ENCODE measurements around the gene CMTM3. TPM values are rescaled to one million over a fixed set of nuclear protein-coding genes. Genes with fewer than 3 reads are reported as not detected.
"Not testable (repeated sequence)": the region's sequence is repeated elsewhere in the genome, so short reads cannot be mapped to it uniquely, and the experiment has no call there.

Gene CMTM3
- polyA plus RNA-seq, 3 donors = 5.4 to 59.5 (median 31.5) TPM

GRCh38 chr16:66650707-66651473 is 46.4 kb downstream of the CMTM3 start:
- no peak overlapping the region for H3K27ac ChIP-seq (ENCODE audit: low read depth, low read length)
- WGBS, 3 donors = 25 to 30% (median 26%) methylated on average over 18 of the region's 18 CpGs

GRCh38 chr16:66651474-66651765 is 46.9 kb downstream of the CMTM3 start:
- WGBS, 3 donors = 58 to 60% (median 60%) methylated on average over 2 of the region's 2 CpGs
- no peak overlapping the region for H3K27ac ChIP-seq (ENCODE audit: low read depth, low read length)

- H3K27ac ChIP-seq (ENCODE audit: low read depth, low read length) = no peak overlapping the region
- 78 to 91% (median 79%) methylated on average over 6 of the region's 6 CpGs for WGBS, 3 donors
These were observed 47.5 kb downstream of the CMTM3 start for GRCh38 chr16:66651965-66652364.

DNA sequence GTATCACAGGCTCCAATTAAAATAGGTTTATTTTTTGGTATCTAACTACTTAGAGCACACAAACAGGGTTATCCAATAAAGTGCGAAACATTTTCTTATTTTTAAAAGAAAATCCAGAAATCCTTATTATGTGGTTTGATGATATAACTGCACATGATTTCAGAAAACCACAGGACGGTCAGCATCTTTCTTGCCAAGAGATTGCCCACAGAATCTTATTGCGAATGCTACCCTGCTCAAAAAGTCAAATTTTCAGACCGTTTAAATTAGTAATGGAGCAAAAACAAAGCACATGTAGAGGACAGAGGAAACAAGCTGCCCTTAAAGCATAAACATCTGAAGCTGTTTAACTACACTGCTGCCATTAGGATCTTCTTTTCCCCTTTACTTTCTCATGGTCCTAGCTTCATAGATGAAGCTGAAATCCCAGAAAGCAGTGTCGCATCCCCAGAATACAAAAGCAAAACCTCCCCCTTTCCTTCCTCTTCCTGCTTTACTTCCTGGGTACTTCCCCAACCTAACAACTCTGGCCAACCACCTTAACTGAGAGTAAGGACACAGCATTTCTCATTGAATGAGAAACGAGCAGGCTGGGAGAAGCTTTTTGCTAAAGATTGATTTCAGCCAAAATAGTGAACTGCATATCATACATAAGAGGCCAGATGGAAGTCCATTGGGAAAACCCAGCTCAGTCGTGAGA is 48.3 kb downstream of the CMTM3 start:
- H3K27ac ChIP-seq (ENCODE audit: low read depth, low read length) = no peak overlapping the region
- WGBS, 3 donors = 54 to 79% (median 57%) methylated on average over 7 of the region's 7 CpGs

- no peak overlapping the region for H3K27ac ChIP-seq (ENCODE audit: low read depth, low read length)
- WGBS, 3 donors = 85 to 93% (median 92%) methylated on average over 6 of the region's 6 CpGs
These were observed 49.3 kb downstream of the CMTM3 start for GRCh38 chr16:66653581-66654350.

DNA sequence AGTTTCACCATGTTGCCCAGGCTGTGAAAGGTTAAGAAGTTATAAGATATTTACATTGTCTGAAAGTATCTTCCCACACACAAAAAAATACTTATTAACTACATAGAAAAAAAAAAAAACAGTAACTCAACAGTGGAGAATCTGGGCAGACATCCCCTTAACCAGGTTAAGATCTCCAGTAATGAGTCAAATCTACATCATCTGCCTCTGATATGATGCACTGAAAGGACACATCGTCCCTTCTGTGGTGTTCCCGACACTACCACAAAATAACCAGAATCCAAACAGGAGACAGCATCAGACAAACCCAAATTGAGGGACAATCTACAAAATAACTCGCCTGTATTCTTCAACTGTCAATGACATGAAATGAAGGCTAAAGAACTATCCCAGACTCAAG is 52.0 kb downstream of the CMTM3 start:
- H3K27ac ChIP-seq (ENCODE audit: low read depth, low read length) = no peak overlapping the region
- whole genome bisulfite sequencing, 3 donors = 94 to 98% (median 95%) methylated on average over 3 of the region's 3 CpGs

DNA sequence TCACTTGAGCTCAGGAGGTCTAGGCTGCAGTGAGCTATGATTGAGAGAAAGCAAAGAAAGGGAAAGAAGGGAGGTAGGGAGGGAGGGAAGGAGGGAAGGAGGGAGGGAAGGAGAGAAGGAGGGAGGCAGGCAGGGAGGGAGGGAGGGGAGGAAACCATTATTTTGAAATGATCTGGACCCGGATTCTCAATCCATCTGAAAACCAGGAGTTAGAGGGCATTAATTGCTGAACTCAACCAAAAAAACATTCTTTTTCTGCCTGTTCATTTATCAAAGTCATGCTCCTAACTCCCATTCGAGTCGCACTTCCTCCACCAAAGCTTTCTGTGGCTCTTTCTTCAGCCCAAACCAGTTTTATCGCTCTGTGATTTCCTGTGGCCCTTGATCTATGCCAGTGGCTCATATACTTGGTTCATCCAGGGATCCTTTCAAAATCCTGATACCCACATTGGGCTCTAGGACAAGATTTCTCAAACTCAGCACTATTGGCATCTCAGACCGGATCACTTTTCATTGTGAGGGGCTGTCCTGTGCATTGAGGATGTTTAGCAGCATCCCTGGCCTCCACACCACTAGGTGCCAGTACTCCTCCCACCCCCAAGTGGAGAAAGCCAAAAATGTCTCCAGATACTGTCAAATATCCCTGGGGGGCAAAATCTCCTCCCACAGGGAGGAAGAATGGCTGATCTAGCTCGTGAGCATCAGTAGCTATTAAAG is 53.8 kb downstream of the CMTM3 start:
- WGBS, 3 donors = 44 to 78% (median 55%) methylated on average over 6 of the region's 6 CpGs

GRCh38 chr16:66658860-66659190 is 54.3 kb downstream of the CMTM3 start:
- H3K27ac ChIP-seq (ENCODE audit: low read depth, low read length) = no peak overlapping the region
- 93 to 96% (median 95%) methylated on average over 5 of the region's 5 CpGs for WGBS, 3 donors

More for the DNA sequence above, 53.8 kb downstream of the CMTM3 start:
- H3K27ac ChIP-seq (ENCODE audit: low read depth, low read length) = no peak overlapping the region

GRCh38 chr16:66660422-66661209 is 56.1 kb downstream of the CMTM3 start:
- 6 to 13% (median 9%) methylated on average over 9 of the region's 9 CpGs for WGBS, 3 donors
- no peak overlapping the region for H3K27ac ChIP-seq (ENCODE audit: low read depth, low read length)

GRCh38 chr16:66661210-66661560 is 56.7 kb downstream of the CMTM3 start:
- WGBS, 3 donors = 64 to 70% (median 66%) methylated on average over 4 of the region's 4 CpGs
- no peak overlapping the region for H3K27ac ChIP-seq (ENCODE audit: low read depth, low read length)

DNA sequence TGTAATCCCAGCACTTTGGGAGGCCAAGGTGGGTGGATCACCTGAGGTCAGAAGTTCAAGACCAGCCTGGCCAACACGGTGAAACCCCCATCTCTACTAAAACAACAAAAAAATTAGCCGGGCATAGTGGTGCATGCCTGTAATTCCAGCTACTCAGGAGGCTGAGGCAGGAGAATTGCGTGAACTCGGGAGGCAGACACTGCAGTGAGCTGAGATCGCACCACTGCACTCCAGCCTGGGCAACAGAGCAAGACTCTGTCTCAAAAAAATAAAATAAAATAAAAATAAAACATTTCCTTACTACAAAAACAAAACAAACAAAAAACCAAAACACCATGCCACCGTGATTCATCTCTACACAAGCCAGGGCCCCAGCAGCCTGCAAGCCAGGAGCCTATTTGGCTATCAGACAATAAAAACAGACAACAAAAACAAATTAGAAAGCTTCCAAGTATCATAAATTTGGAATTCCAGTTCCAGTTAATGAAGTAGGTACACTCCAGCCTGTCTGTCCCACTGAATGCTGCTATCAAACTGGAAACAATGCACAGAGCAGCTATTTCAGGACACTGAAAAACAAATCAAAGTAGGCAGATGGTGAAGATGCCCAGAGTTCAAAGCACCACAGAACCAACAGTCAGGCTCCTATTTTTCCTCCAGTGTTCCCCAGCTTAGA is 57.3 kb downstream of the CMTM3 start:
- WGBS, 3 donors = 81 to 91% (median 81%) methylated on average over 6 of the region's 6 CpGs

GRCh38 chr16:66662445-66663194 is 58.1 kb downstream of the CMTM3 start:
- H3K27ac ChIP-seq (ENCODE audit: low read depth, low read length) = no peak overlapping the region
- 71 to 74% (median 72%) methylated on average over 7 of the region's 7 CpGs for WGBS, 3 donors

More for the DNA sequence above, 57.3 kb downstream of the CMTM3 start:
- H3K27ac ChIP-seq (ENCODE audit: low read depth, low read length) = not testable (repeated sequence)

Other genes with a start within 250 kb of the CMTM3 start
- gene CDH5, start 238.0 kb upstream of the CMTM3 start, polyA plus RNA-seq = 10 to 100 TPM; 10.3 to 82.7 (median 54.0) TPM
- gene BEAN1, start 177.4 kb upstream of the CMTM3 start, polyA plus RNA-seq = under 1 TPM; 0.10 to 0.34 (median 0.27) TPM
- 10 to 100 TPM; 15.7 to 38.8 (median 37.2) TPM for gene TK2, start 54.6 kb upstream of the CMTM3 start, polyA plus RNA-seq
- 10 to 100 TPM; 18.7 to 60.9 (median 46.2) TPM for gene CKLF, start 52.1 kb upstream of the CMTM3 start, polyA plus RNA-seq
- under 1 TPM; 0.21 to 0.67 (median 0.45) TPM for gene CMTM1, start 38.3 kb upstream of the CMTM3 start, polyA plus RNA-seq
- 1 to 10 TPM in 2 of 3 donors, under 1 TPM in 1; 0.16 to 8.0 (median 3.8) TPM for gene CMTM2, start 25.2 kb upstream of the CMTM3 start, polyA plus RNA-seq
- gene CMTM4, start 92.0 kb downstream of the CMTM3 start, polyA plus RNA-seq = 10 to 100 TPM in 1 of 3 donors, 1 to 10 TPM in 2; 4.6 to 16.2 (median 9.4) TPM
- 100 to 1,000 TPM in 1 of 3 donors, 10 to 100 TPM in 2; 32.8 to 106 (median 57.0) TPM for gene DYNC1LI2, start 146.9 kb downstream of the CMTM3 start, polyA plus RNA-seq
- not detected for gene TERB1, start 196.9 kb downstream of the CMTM3 start, polyA plus RNA-seq
- gene NAE1, start 226.3 kb downstream of the CMTM3 start, polyA plus RNA-seq = 10 to 100 TPM; 23.1 to 34.0 (median 23.2) TPM
- under 1 TPM in 2 of 3 donors, not detected in 1; 0.05 to 0.13 TPM for gene CA7, start 239.7 kb downstream of the CMTM3 start, polyA plus RNA-seq

Measured in adipose tissue (tissue), 3 donors.